SK-N-SH treated with all-trans-retinoic acid at 6 μM for 48 hours (cell line): ENCODE results near the gene CPZ.

Source experiments
- ATAC-seq: fragments of 200-7000 bp; cut with Tn5 transposase; 3 replicates; pipeline ENCODE4 v1.9.1; 2020; ENCODE audit warnings: mild to moderate bottlenecking, moderate library complexity
- ARNTL ChIP-seq: fragments of 450-650 bp; formaldehyde crosslinking; IDR thresholded peaks from 2 replicates; pipeline ENCODE4 v1.5.0; 2020; ENCODE audit warnings: low read depth, mild to moderate bottlenecking, moderate library complexity, borderline replicate concordance
- BACH2 ChIP-seq: fragments of 250-450 bp; sonication (Bioruptor Pico); IDR thresholded peaks from 2 replicates; pipeline ENCODE4 v1.9.0; 2021; ENCODE audit warnings: mild to moderate bottlenecking, borderline replicate concordance
- CSDC2 ChIP-seq: fragments of 250-450 bp; sonication (Bioruptor Pico); IDR thresholded peaks from 2 replicates; pipeline ENCODE4 v1.5.0; 2020; ENCODE audit warnings: mild to moderate bottlenecking, moderate library complexity
- CSRNP3 ChIP-seq: fragments of 250-450 bp; sonication (Bioruptor Pico); IDR thresholded peaks from 2 replicates; pipeline ENCODE4 v1.5.1; 2021; ENCODE audit warnings: mild to moderate bottlenecking, moderate library complexity
- ESRRG ChIP-seq: fragments of 250-450 bp; sonication (Bioruptor Pico); IDR thresholded peaks from 2 replicates; pipeline ENCODE4 v1.6.1; 2021; ENCODE audit warnings: mild to moderate bottlenecking
- GLIS3 ChIP-seq: fragments of 250-450 bp; sonication (Bioruptor Pico); IDR thresholded peaks from 2 replicates; pipeline ENCODE4 v1.5.0; 2020; ENCODE audit warnings: mild to moderate bottlenecking, moderate library complexity
- ISL1 ChIP-seq: fragments of 250-450 bp; sonication (Bioruptor Pico); IDR thresholded peaks from 2 replicates; pipeline ENCODE4 v2.1.2; 2022; ENCODE audit warnings: mild to moderate bottlenecking, moderate library complexity
- OSR1 ChIP-seq: fragments of 250-450 bp; sonication (Bioruptor Pico); IDR thresholded peaks from 2 replicates; pipeline ENCODE4 v1.8.0; 2022; ENCODE audit warnings: moderate library complexity, mild to moderate bottlenecking, inconsistent platforms
- POU6F1 ChIP-seq: fragments of 250-450 bp; sonication (Bioruptor Pico); IDR thresholded peaks from 2 replicates; pipeline ENCODE4 v1.8.0; 2021; ENCODE audit warnings: low read depth, mild to moderate bottlenecking, moderate library complexity, borderline replicate concordance
- PPARA ChIP-seq: fragments of 250-450 bp; sonication (Bioruptor Pico); IDR thresholded peaks from 2 replicates; pipeline ENCODE4 v1.5.0; 2020; ENCODE audit warnings: mild to moderate bottlenecking, borderline replicate concordance
- SNAI2 ChIP-seq: fragments of 250-450 bp; sonication (Bioruptor Pico); IDR thresholded peaks from 2 replicates; pipeline ENCODE4 v1.5.0; 2020; ENCODE audit warnings: mild to moderate bottlenecking, moderate library complexity
- TCF4 ChIP-seq: fragments of 250-450 bp; sonication (Bioruptor Pico); IDR thresholded peaks from 2 replicates; pipeline ENCODE4 v1.8.0; 2021; ENCODE audit warnings: mild to moderate bottlenecking, moderate library complexity, borderline replicate concordance
- TOX ChIP-seq: fragments of 250-450 bp; sonication (Bioruptor Pico); IDR thresholded peaks from 2 replicates; pipeline ENCODE4 v1.8.0; 2021; ENCODE audit warnings: mild to moderate bottlenecking, moderate library complexity, borderline replicate concordance
- ZC3H10 ChIP-seq: fragments of 250-450 bp; sonication (Bioruptor Pico); IDR thresholded peaks from 2 replicates; pipeline ENCODE4 v1.5.1; 2021; ENCODE audit warnings: mild to moderate bottlenecking, moderate library complexity
- ZFP3 ChIP-seq: fragments of 250-450 bp; sonication (Bioruptor Pico); IDR thresholded peaks from 2 replicates; pipeline ENCODE4 v1.5.0; 2020; ENCODE audit warnings: mild to moderate bottlenecking, moderate library complexity
- ZFP30 ChIP-seq: fragments of 450-650 bp; formaldehyde crosslinking; IDR thresholded peaks from 2 replicates; pipeline ENCODE4 v1.5.0; 2022; ENCODE audit warnings: mild to moderate bottlenecking, moderate library complexity
- ZNF565 ChIP-seq: fragments of 450-650 bp; formaldehyde crosslinking; conservative IDR thresholded peaks from 2 replicates; pipeline ENCODE4 v1.5.0; 2020; ENCODE audit warnings: low read depth, mild to moderate bottlenecking, moderate library complexity
- ZNF70 ChIP-seq: fragments of 450-650 bp; formaldehyde crosslinking; IDR thresholded peaks from 2 replicates; pipeline ENCODE4 v1.5.0; 2020; ENCODE audit warnings: mild to moderate bottlenecking, moderate library complexity
- ZNF8 ChIP-seq: fragments of 450-650 bp; formaldehyde crosslinking; IDR thresholded peaks from 2 replicates; pipeline ENCODE4 v1.5.0; 2020; ENCODE audit warnings: mild to moderate bottlenecking, moderate library complexity
- TF ChIP-seq, protein P1 (sequence below): fragments of 250-450 bp; sonication (Bioruptor Pico); IDR thresholded peaks from 2 replicates; pipeline ENCODE4 v1.5.1; 2020; ENCODE audit warnings: low read depth, mild to moderate bottlenecking, moderate library complexity
- TF ChIP-seq, protein P2 (sequence below): fragments of 250-450 bp; sonication (Bioruptor Pico); IDR thresholded peaks from 2 replicates; pipeline ENCODE4 v1.8.0; 2020; ENCODE audit warnings: mild to moderate bottlenecking, moderate library complexity, borderline replicate concordance
- TF ChIP-seq, protein P3 (sequence below): fragments of 250-450 bp; sonication (Bioruptor Pico); IDR thresholded peaks from 2 replicates; pipeline ENCODE4 v1.5.0; 2020; ENCODE audit warnings: mild to moderate bottlenecking, moderate library complexity

Gene CPZ

DNA sequence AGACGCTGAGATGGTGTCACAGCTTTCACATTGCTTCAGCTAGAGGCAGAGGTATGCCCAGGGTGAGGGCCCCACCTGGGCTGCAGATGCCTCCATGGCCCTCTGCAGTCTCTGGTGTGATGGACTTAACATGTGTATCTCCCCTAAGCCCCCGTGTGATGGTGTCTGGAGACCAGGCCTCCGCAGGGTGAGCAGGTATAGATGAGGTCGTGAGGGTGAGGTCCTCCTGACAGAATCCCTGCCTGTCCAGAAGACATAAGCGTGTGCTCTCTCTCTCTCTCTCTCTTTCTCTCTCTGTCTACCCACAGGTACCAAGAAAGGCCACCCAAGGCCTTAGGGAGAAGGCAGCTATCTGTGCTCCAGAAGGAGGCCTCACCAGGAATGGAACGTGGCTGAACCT, 50.9 kb downstream of the CPZ start:
- ATAC-seq: no peak
- no peak for TF ChIP-seq CSDC2
- no peak for TF ChIP-seq ESRRG (CRISPR knock-in tag)
- TF ChIP-seq ZFP3 (CRISPR knock-in tag): no peak
- no peak for TF ChIP-seq SNAI2
- TF ChIP-seq OSR1: no peak
- no peak for TF ChIP-seq ISL1 (CRISPR knock-in tag)
- TF ChIP-seq TOX (CRISPR knock-in tag): no peak
- no peak for TF ChIP-seq GLIS3 (CRISPR knock-in tag)
- no peak for TF ChIP-seq POU6F1 (CRISPR knock-in tag)
- TF ChIP-seq, protein P1, sequence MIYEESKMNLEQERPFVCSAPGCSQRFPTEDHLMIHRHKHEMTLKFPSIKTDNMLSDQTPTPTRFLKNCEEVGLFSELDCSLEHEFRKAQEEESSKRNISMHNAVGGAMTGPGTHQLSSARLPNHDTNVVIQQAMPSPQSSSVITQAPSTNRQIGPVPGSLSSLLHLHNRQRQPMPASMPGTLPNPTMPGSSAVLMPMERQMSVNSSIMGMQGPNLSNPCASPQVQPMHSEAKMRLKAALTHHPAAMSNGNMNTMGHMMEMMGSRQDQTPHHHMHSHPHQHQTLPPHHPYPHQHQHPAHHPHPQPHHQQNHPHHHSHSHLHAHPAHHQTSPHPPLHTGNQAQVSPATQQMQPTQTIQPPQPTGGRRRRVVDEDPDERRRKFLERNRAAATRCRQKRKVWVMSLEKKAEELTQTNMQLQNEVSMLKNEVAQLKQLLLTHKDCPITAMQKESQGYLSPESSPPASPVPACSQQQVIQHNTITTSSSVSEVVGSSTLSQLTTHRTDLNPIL (CRISPR knock-in tag): no peak
- TF ChIP-seq ZNF70 (CRISPR knock-in tag): no peak
- TF ChIP-seq TCF4 (CRISPR knock-in tag): no peak
- no peak for TF ChIP-seq CSRNP3 (CRISPR knock-in tag)
- TF ChIP-seq ZNF565 (CRISPR knock-in tag): no peak
- TF ChIP-seq ZFP30 (CRISPR knock-in tag): no peak

DNA sequence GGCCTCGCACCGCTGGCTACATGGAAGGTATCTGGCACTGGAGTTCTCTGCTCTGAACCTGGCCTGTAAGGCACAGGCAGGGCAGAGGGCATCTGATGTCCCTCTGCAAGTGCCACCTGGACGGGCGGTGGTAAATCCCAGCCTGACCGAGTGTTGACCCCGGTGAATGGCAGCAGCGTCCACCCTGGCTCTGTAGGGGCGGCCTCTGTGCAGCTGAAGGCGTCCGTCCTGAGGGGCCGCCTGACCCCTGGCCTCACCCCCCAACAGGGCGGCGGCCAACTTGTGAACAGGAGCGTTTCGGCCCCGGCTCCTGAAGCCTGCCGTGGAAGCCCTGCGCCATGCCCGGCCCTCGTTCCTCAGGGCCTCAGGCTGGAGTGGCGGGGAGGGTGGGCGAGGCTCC, 51.4 kb downstream of the CPZ start:
- no peak for ATAC-seq
- TF ChIP-seq ARNTL (CRISPR knock-in tag): no peak
- TF ChIP-seq, protein P2, sequence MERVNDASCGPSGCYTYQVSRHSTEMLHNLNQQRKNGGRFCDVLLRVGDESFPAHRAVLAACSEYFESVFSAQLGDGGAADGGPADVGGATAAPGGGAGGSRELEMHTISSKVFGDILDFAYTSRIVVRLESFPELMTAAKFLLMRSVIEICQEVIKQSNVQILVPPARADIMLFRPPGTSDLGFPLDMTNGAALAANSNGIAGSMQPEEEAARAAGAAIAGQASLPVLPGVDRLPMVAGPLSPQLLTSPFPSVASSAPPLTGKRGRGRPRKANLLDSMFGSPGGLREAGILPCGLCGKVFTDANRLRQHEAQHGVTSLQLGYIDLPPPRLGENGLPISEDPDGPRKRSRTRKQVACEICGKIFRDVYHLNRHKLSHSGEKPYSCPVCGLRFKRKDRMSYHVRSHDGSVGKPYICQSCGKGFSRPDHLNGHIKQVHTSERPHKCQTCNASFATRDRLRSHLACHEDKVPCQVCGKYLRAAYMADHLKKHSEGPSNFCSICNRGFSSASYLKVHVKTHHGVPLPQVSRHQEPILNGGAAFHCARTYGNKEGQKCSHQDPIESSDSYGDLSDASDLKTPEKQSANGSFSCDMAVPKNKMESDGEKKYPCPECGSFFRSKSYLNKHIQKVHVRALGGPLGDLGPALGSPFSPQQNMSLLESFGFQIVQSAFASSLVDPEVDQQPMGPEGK (CRISPR knock-in tag): no peak
- TF ChIP-seq POU6F1 (CRISPR knock-in tag): no peak
- no peak for TF ChIP-seq ISL1 (CRISPR knock-in tag)
- TF ChIP-seq ZNF565 (CRISPR knock-in tag): no peak
- TF ChIP-seq ZFP3 (CRISPR knock-in tag): no peak
- no peak for TF ChIP-seq BACH2 (CRISPR knock-in tag)
- TF ChIP-seq CSRNP3 (CRISPR knock-in tag): no peak
- TF ChIP-seq ESRRG (CRISPR knock-in tag): no peak
- no peak for TF ChIP-seq ZC3H10
- TF ChIP-seq SNAI2: no peak
- TF ChIP-seq TCF4 (CRISPR knock-in tag): no peak

GRCh38 chr4:8644461-8644891, 51.9 kb downstream of the CPZ start:
- ATAC-seq: no peak
- TF ChIP-seq, protein P3, sequence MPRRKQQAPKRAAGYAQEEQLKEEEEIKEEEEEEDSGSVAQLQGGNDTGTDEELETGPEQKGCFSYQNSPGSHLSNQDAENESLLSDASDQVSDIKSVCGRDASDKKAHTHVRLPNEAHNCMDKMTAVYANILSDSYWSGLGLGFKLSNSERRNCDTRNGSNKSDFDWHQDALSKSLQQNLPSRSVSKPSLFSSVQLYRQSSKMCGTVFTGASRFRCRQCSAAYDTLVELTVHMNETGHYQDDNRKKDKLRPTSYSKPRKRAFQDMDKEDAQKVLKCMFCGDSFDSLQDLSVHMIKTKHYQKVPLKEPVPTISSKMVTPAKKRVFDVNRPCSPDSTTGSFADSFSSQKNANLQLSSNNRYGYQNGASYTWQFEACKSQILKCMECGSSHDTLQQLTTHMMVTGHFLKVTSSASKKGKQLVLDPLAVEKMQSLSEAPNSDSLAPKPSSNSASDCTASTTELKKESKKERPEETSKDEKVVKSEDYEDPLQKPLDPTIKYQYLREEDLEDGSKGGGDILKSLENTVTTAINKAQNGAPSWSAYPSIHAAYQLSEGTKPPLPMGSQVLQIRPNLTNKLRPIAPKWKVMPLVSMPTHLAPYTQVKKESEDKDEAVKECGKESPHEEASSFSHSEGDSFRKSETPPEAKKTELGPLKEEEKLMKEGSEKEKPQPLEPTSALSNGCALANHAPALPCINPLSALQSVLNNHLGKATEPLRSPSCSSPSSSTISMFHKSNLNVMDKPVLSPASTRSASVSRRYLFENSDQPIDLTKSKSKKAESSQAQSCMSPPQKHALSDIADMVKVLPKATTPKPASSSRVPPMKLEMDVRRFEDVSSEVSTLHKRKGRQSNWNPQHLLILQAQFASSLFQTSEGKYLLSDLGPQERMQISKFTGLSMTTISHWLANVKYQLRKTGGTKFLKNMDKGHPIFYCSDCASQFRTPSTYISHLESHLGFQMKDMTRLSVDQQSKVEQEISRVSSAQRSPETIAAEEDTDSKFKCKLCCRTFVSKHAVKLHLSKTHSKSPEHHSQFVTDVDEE (CRISPR knock-in tag): no peak
- no peak for TF ChIP-seq CSRNP3 (CRISPR knock-in tag)
- TF ChIP-seq ZC3H10: no peak
- TF ChIP-seq, protein P1 (CRISPR knock-in tag): no peak
- TF ChIP-seq PPARA: no peak
- TF ChIP-seq TCF4 (CRISPR knock-in tag): no peak
- TF ChIP-seq ZNF8 (CRISPR knock-in tag): no peak
- no peak for TF ChIP-seq BACH2 (CRISPR knock-in tag)
- no peak for TF ChIP-seq ZNF565 (CRISPR knock-in tag)
- no peak for TF ChIP-seq OSR1
- TF ChIP-seq ZNF70 (CRISPR knock-in tag): no peak
